ENCODE measurements around the gene DLK2.
A peak's percentile ranks its signal among the peaks of the same experiment; 100 is the strongest.
"Not testable (repeated sequence)": the region's sequence is repeated elsewhere in the genome, so short reads cannot be mapped to it uniquely, and the experiment has no call there.

DLK2 gene

GRCh38 chr6:43427406-43428111 is 27.8 kb downstream of the DLK2 start, which contains the start of gene ABCC10:
ABCC10 (plus strand) TSS chr6:43427541; CDS start chr6:43427979, 438 bp downstream.
- DNase-seq (ENCODE audit: low read depth in 2 of 2), result peak; percentile 84 to 90

- no peak for DNase-seq (ENCODE audit: low read depth in 2 of 2)
Observed at GRCh38 chr6:43426928-43427405, 28.4 kb downstream of the DLK2 start.

GRCh38 chr6:43425083-43425482 is 30.3 kb downstream of the DLK2 start:
- DNase-seq (ENCODE audit: low read depth in 2 of 2), result not testable (repeated sequence)

- DNase-seq (ENCODE audit: low read depth in 2 of 2), result no peak
Observed at GRCh38 chr6:43421831-43422230, 33.5 kb downstream of the DLK2 start.

- DNase-seq (ENCODE audit: low read depth in 2 of 2), result no peak
Observed at GRCh38 chr6:43420012-43420709, 35.2 kb downstream of the DLK2 start.

- DNase-seq (ENCODE audit: low read depth in 2 of 2), result no peak
Observed at GRCh38 chr6:43416935-43417334, 38.4 kb downstream of the DLK2 start.

- DNase-seq (ENCODE audit: low read depth in 2 of 2), result not testable (repeated sequence)
Observed at GRCh38 chr6:43415275-43415674, 40.1 kb downstream of the DLK2 start.

- no peak for DNase-seq (ENCODE audit: low read depth in 2 of 2)
Observed at GRCh38 chr6:43413002-43413401, 42.3 kb downstream of the DLK2 start.

- no peak for DNase-seq (ENCODE audit: low read depth in 2 of 2)
Observed at GRCh38 chr6:43412541-43412940, 42.8 kb downstream of the DLK2 start.

- DNase-seq (ENCODE audit: low read depth in 2 of 2), result not testable (repeated sequence)
Observed at GRCh38 chr6:43410776-43411175, 44.6 kb downstream of the DLK2 start.

GRCh38 chr6:43408259-43408658 is 47.1 kb downstream of the DLK2 start:
- DNase-seq (ENCODE audit: low read depth in 2 of 2), result no peak

- no peak for DNase-seq (ENCODE audit: low read depth in 2 of 2)
Observed at GRCh38 chr6:43407296-43407695, 48.1 kb downstream of the DLK2 start.

- DNase-seq (ENCODE audit: low read depth in 2 of 2), result no peak
Observed at GRCh38 chr6:43405354-43405753, 50.0 kb downstream of the DLK2 start.

- no peak for DNase-seq (ENCODE audit: low read depth in 2 of 2)
Observed at GRCh38 chr6:43402820-43403219, 52.5 kb downstream of the DLK2 start.

- DNase-seq (ENCODE audit: low read depth in 2 of 2), result no peak
Observed at GRCh38 chr6:43401730-43402129, 53.6 kb downstream of the DLK2 start.

Data from stimulated activated CD4-positive, alpha-beta T cell treated with anti-CD3 and anti-CD28 coated beads, Interleukin-1b, Interleukin-23, amount 100 ng/mL, for 4 hours (primary cell).